RWPE1 (cell line): ENCODE measurements around the gene GNMT.

Experiments used
- CTCF ChIA-PET: fragments of 350-600 bp; sonication (Branson Sonifier 250); formaldehyde crosslinking; extraction: SDS; loops from one replicate; lab custom pipeline; 2021; lab: Yijun Ruan, JAX
- POLR2A ChIA-PET: fragments of 400-600 bp; formaldehyde crosslinking; extraction: SDS; loops from one replicate; lab custom pipeline; 2020; ENCODE audit warnings: antibody characterized with exemption; ENCODE audit not compliant: low non-redundant PET; lab: Yijun Ruan, JAX
- DNase-seq: peaks from one replicate; pipeline ENCODE4 v3.0.0; 2012; ENCODE audit warnings: low spot score
- H3K27ac ChIP-seq: fragments of 450-650 bp; 2 replicates; pipeline ENCODE4 v1.5.1; 2017
- TF ChIP-seq, protein P1 (sequence below): fragments of 450-650 bp; conservative IDR thresholded peaks from 2 replicates; pipeline ENCODE4 v1.5.1; 2017; ENCODE audit warnings: low read depth, mild to moderate bottlenecking

The GNMT gene

DNA sequence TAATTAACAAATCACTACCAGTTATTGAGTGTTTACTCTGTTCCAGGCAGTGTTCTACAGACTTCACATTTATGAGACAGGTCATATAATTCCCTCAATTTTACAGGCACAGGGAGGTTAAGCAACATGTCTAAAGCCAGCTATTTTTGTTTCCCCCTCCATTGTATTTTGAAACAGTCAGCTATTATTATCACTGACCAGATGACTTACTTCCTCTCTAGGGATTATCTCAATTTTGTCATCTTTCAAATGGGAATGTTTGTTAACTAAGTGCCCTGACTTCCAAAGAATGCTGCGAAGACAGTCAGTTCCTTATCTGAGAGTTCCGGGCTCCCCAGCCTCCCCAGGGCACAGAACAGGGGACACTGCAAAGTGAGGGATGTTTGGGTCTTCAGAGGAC, 36.9 kb upstream of the GNMT start:
- H3K27ac ChIP-seq: no peak overlapping the region
- TF ChIP-seq, protein P1, sequence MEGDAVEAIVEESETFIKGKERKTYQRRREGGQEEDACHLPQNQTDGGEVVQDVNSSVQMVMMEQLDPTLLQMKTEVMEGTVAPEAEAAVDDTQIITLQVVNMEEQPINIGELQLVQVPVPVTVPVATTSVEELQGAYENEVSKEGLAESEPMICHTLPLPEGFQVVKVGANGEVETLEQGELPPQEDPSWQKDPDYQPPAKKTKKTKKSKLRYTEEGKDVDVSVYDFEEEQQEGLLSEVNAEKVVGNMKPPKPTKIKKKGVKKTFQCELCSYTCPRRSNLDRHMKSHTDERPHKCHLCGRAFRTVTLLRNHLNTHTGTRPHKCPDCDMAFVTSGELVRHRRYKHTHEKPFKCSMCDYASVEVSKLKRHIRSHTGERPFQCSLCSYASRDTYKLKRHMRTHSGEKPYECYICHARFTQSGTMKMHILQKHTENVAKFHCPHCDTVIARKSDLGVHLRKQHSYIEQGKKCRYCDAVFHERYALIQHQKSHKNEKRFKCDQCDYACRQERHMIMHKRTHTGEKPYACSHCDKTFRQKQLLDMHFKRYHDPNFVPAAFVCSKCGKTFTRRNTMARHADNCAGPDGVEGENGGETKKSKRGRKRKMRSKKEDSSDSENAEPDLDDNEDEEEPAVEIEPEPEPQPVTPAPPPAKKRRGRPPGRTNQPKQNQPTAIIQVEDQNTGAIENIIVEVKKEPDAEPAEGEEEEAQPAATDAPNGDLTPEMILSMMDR: no peak
- POLR2A ChIA-PET: no interaction called here
- DNase-seq: no peak
- CTCF ChIA-PET: interaction anchor here (0.5 kb wide), 1 partner anchor 13 kb away, joined by 3 read pairs; no protein-coding TSS in a partner anchor

DNA sequence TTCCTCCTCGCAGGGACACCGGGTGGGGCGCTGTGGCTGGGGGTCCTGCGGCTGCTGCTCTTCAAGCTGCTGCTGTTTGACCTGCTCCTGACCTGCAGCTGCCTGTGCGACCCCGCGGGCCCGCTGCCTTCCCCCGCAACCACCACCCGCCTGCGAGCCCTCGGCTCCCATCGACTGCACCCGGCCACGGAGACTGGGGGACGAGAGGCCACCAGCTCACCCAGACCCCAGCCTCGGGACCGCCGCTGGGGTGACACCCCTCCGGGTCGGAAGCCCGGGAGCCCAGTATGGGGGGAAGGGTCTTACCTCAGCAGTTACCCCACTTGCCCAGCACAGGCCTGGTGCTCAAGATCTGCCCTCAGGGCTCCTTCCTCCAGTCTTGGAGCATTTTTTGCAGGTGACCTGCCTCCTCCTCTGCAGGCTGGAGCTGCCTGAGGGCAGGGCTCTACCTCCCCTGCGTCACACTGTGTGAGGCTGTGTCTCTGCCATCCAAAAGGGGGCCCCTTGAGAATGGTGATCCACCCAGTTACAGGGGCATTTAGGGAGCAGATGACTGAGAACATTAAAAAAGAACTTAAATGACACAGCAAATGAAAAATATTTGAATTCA, 35.2 kb upstream of the GNMT start:
- POLR2A ChIA-PET: no interaction called here
- TF ChIP-seq, protein P1: no peak
- no peak for DNase-seq
- CTCF ChIA-PET: no interaction called here
- H3K27ac ChIP-seq: no peak overlapping the region

DNA sequence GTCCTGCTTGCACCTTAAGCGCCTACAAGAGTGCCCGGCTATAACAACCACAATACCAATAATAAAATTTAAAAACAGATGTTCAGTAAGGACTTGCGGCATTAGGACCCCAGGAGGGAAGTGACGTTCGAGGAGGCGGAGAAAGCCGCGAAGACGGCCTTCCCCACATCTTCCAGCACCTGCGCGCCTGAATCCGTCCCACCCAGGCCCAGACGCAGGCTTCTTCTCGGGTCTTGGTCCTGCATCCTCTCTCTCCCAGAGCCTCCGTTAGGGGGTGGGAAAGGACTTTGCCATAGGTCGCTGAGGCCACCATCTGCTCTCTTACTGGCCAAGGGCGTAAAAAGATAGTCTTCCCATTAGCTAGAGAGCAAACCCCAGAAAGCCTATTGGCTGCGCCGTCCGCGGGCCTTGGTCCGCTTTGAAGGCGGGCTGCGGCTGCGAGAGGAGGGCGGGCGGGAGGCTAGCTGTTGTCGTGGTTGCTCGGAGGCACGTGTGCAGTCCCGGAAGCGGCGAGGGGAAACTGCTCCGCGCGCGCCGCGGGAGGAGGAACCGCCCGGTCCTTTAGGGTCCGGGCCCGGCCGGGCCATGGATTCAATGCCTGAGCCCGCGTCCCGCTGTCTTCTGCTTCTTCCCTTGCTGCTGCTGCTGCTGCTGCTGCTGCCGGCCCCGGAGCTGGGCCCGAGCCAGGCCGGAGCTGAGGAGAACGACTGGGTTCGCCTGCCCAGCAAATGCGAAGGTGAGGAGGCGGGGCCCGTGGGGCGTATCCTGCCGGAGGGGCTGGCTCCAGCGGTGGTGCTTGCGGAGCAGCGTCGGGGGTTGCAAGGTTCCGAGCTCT, 31.4 kb upstream of the GNMT start, which contains the start of gene CNPY3:
Gene CNPY3, plus strand, starts transcription at position 495 of the 835 bp plus-strand sequence. Its CDS starts 91 bp downstream, at position 586.
- POLR2A ChIA-PET: interaction anchor here (0.7 to 1.3 kb wide), 5 partner anchors 45 to 148 kb away, joined by 3 to 9 read pairs (median 7); partner anchors contain the start of genes BICRAL and PEX6
- peak; percentile 93 for DNase-seq
- TF ChIP-seq, protein P1: no peak
- CTCF ChIA-PET: interaction anchor here (0.6 to 0.7 kb wide), 2 partner anchors 13 to 38 kb away, joined by 3 read pairs; no protein-coding TSS in a partner anchor
- H3K27ac ChIP-seq: peak within 1 kb of the TSS; percentile 96

DNA sequence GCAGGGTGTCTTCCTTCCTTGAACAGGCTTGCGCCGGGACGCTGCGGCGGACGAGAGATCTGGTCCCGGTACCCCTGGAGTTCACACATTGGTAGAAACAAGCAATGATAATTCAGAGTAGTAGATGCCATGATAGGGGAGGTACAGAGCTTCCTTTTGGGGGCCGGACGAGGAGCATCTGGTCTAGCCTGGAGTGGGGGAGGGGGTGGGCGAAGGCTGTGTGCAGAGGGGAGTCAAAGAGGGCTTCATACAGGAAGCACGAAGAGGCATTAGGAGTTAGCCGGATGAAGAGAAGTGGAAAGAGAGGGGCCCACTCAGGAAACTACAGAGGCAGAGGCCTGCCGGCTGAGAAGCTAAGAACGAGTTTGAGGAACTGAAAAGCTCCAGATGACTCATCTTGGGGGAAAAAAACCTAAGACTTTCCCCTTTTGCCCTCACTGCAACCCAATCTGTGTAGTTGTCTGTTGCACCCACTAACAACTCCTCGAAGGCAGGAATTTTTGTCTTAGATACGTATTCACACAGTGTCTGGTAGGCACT, 30.7 kb upstream of the GNMT start:
- ChIA-PET CTCF (interaction anchor here (0.6 to 0.7 kb wide), 2 partner anchors 12 to 39 kb away, joined by 3 read pairs; no protein-coding TSS in a partner anchor), POLR2A (interaction anchor here (0.7 to 1.3 kb wide), 4 partner anchors 45 to 66 kb away, joined by 4 to 9 read pairs (median 7); partner anchors contain the start of gene PEX6)
- TF ChIP-seq, protein P1: no peak
- peak overlapping the region; percentile 96 for H3K27ac ChIP-seq
- DNase-seq: peak; percentile 36

DNA sequence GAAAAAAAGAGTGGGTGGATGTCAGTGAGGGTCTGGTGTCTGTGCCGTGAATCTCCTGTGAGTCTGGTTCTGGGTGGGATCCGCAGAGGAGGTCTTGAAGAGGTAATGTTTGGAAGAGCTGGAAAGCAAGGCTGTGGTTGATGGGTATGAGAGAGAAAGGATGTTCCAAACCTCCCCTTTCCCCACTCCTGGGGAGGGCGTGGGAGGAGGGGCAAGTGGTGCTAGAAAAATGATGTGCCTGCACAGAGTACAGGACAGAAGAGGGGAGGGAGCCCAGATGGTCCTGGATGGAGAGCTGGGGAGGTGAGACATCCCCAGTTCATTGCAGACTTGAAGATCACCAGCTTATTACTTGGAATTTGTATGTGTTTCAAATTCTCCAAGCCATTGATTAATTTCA, 28.1 kb upstream of the GNMT start:
- H3K27ac ChIP-seq: no peak overlapping the region
- TF ChIP-seq, protein P1: no peak
- ChIA-PET CTCF (no interaction called here), POLR2A (interaction anchor here (0.5 kb wide), 1 partner anchor 461 kb away, joined by 5 read pairs; no protein-coding TSS in a partner anchor)
- DNase-seq: no peak

DNA sequence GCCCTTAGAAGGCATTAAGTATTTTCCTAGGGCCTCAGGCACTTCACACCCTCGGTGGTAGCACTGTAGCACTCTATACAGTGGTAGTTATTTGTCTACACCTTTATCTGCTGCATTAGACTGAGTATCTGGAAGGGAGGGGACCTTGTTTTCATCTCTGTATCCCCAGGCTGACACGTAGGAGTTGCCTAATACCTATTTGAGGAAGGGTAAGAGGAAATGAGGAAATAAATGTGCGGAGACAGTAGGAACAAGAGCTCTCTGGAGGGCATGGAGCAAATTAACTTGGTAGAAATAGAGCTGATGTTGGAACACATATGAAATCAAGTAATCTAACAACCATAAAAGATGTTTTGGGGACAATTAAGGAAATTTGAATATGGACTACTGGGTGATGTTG, 27.3 kb upstream of the GNMT start:
- H3K27ac ChIP-seq: no peak overlapping the region
- ChIA-PET CTCF (no interaction called here), POLR2A (no interaction called here)
- TF ChIP-seq, protein P1: no peak
- DNase-seq: no peak
